ENCODE measurements around the gene TRIM23. TPM values are rescaled to one million over a fixed set of nuclear protein-coding genes. Genes with fewer than 3 reads are reported as not detected.

The TRIM23 gene
- 8.4 TPM for polyA plus RNA-seq (2013, experiment 1 of 2)
- polyA plus RNA-seq (2013, experiment 2 of 2) = 7.5 TPM

GRCh38 chr5:65624025-65624570 lies at the start of gene TRIM23:
TSS of gene TRIM23 (minus strand) at chr5:65624333. CDS start at chr5:65624274, 59 bp downstream.
- 0 out of 2 replicates have a peak, but pooled peaks cover 3% of the 10 kb centered on the region for H3K36me3 ChIP-seq (ENCODE audit: insufficient read depth, low read length)

GRCh38 chr5:65672796-65673195 lies 48.7 kb upstream of the TRIM23 start:
- Histone ChIP-seq H3K4me1 (ENCODE audit: insufficient read depth, low read length) (no peaks in the 10 kb centered on the region), H3K36me3 (ENCODE audit: insufficient read depth, low read length) (peaks cover 31% of the 10 kb centered on the region)
- 86% methylated on average over 1 of the region's 1 CpG for WGBS

More at GRCh38 chr5:65624025-65624570, at the start of gene TRIM23:
- peak within 1 kb of the TSS; percentile 81 for H3K9ac ChIP-seq (ENCODE audit: low read depth, low read length)
- H3K9me3 ChIP-seq (ENCODE audit: insufficient read depth, low read depth, low read length) = no peaks in the 10 kb centered on the region
- WGBS = under 1% methylated on average over 32 of the region's 32 CpGs
- H3K27ac ChIP-seq (ENCODE audit: low read depth, low read length) = peak within 1 kb of the TSS; percentile 84
- H3K4me1 ChIP-seq (ENCODE audit: insufficient read depth, low read length) = peaks cover 13% of the 10 kb centered on the region; the same call in 1 of the 2 replicates
- H3K4me3 ChIP-seq (ENCODE audit: low read length) = peak within 1 kb of the TSS; percentile 78
- no peaks in the 10 kb centered on the region for H3K27me3 ChIP-seq (ENCODE audit: insufficient read depth, low read length)

GRCh38 chr5:65668696-65669095 lies 44.6 kb upstream of the TRIM23 start:
- Histone ChIP-seq H3K9me3 (ENCODE audit: insufficient read depth, low read depth, low read length) (no peaks in the 10 kb centered on the region), H3K9ac (ENCODE audit: low read depth, low read length) (no peak overlapping the region), H3K4me3 (ENCODE audit: low read length) (no peak overlapping the region), H3K4me1 (ENCODE audit: insufficient read depth, low read length) (no peaks in the 10 kb centered on the region), H3K27ac (ENCODE audit: low read depth, low read length) (no peak overlapping the region), H3K27me3 (ENCODE audit: insufficient read depth, low read length) (no peaks in the 10 kb centered on the region), H3K36me3 (ENCODE audit: insufficient read depth, low read length) (peaks cover 53% of the 10 kb centered on the region)
- WGBS = 93% methylated on average over 7 of the region's 7 CpGs

More at GRCh38 chr5:65672796-65673195, 48.7 kb upstream of the TRIM23 start:
- Histone ChIP-seq H3K27ac (ENCODE audit: low read depth, low read length) (no peak overlapping the region), H3K4me3 (ENCODE audit: low read length) (no peak overlapping the region), H3K27me3 (ENCODE audit: insufficient read depth, low read length) (no peaks in the 10 kb centered on the region), H3K9ac (ENCODE audit: low read depth, low read length) (no peak overlapping the region), H3K9me3 (ENCODE audit: insufficient read depth, low read depth, low read length) (no peaks in the 10 kb centered on the region)

GRCh38 chr5:65663804-65664521 lies 39.8 kb upstream of the TRIM23 start:
- Histone ChIP-seq H3K9ac (ENCODE audit: low read depth, low read length) (no peak overlapping the region), H3K27me3 (ENCODE audit: insufficient read depth, low read length) (no peaks in the 10 kb centered on the region), H3K4me3 (ENCODE audit: low read length) (no peak overlapping the region), H3K4me1 (ENCODE audit: insufficient read depth, low read length) (no peaks in the 10 kb centered on the region), H3K36me3 (ENCODE audit: insufficient read depth, low read length) (peaks cover 53% of the 10 kb centered on the region), H3K9me3 (ENCODE audit: insufficient read depth, low read depth, low read length) (no peaks in the 10 kb centered on the region), H3K27ac (ENCODE audit: low read depth, low read length) (0 out of 2 replicates have a peak overlapping the region, but pooled peaks have one; percentile 47)
- WGBS = 90% methylated on average over 1 of the region's 1 CpG

DNA sequence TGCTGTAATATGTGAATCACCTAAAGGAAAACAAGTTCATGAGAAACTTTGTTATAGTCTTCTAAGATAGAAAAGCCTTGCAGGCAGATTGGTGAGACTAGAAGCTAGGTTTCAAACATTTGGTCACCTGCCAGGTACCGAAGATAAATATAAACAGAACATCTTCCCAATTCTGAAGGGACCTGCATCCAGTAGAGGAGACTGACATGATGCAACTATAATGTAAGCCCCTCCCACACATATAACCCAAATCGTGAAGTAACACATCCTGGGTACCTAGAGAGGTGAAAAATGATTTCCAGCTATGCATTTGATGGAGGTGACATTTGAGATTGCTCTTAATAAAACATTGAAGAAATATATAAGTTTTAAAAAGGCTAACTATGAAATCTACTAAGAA lies 30.6 kb upstream of the TRIM23 start:
- H3K27ac ChIP-seq (ENCODE audit: low read depth, low read length) = no peak overlapping the region
- 76% methylated on average over 2 of the region's 2 CpGs for WGBS
- H3K9ac ChIP-seq (ENCODE audit: low read depth, low read length) = no peak overlapping the region
- H3K4me1 ChIP-seq (ENCODE audit: insufficient read depth, low read length) = no peaks in the 10 kb centered on the region
- H3K36me3 ChIP-seq (ENCODE audit: insufficient read depth, low read length) = peaks cover 20% of the 10 kb centered on the region
- H3K9me3 ChIP-seq (ENCODE audit: insufficient read depth, low read depth, low read length) = no peaks in the 10 kb centered on the region
- H3K4me3 ChIP-seq (ENCODE audit: low read length) = no peak overlapping the region
- H3K27me3 ChIP-seq (ENCODE audit: insufficient read depth, low read length) = no peaks in the 10 kb centered on the region

GRCh38 chr5:65651144-65651543 lies 27.0 kb upstream of the TRIM23 start:
- Histone ChIP-seq H3K9ac (ENCODE audit: low read depth, low read length) (no peak overlapping the region), H3K4me3 (ENCODE audit: low read length) (no peak overlapping the region), H3K27ac (ENCODE audit: low read depth, low read length) (no peak overlapping the region), H3K36me3 (ENCODE audit: insufficient read depth, low read length) (peaks cover 10% of the 10 kb centered on the region; the same call in 1 of the 2 replicates), H3K4me1 (ENCODE audit: insufficient read depth, low read length) (peaks cover 16% of the 10 kb centered on the region), H3K9me3 (ENCODE audit: insufficient read depth, low read depth, low read length) (no peaks in the 10 kb centered on the region), H3K27me3 (ENCODE audit: insufficient read depth, low read length) (no peaks in the 10 kb centered on the region)
- 86% methylated on average over 5 of the region's 5 CpGs for WGBS

GRCh38 chr5:65647941-65648340 lies 23.8 kb upstream of the TRIM23 start:
- H3K9me3 ChIP-seq (ENCODE audit: insufficient read depth, low read depth, low read length) = no peaks in the 10 kb centered on the region
- no peak overlapping the region for H3K9ac ChIP-seq (ENCODE audit: low read depth, low read length)
- peak overlapping the region; percentile 38; the same call in 1 of the 2 replicates for H3K27ac ChIP-seq (ENCODE audit: low read depth, low read length)
- peaks cover 16% of the 10 kb centered on the region for H3K4me1 ChIP-seq (ENCODE audit: insufficient read depth, low read length)
- no peak overlapping the region for H3K4me3 ChIP-seq (ENCODE audit: low read length)
- no peaks in the 10 kb centered on the region for H3K27me3 ChIP-seq (ENCODE audit: insufficient read depth, low read length)
- H3K36me3 ChIP-seq (ENCODE audit: insufficient read depth, low read length) = peaks cover 4% of the 10 kb centered on the region; the same call in 1 of the 2 replicates

DNA sequence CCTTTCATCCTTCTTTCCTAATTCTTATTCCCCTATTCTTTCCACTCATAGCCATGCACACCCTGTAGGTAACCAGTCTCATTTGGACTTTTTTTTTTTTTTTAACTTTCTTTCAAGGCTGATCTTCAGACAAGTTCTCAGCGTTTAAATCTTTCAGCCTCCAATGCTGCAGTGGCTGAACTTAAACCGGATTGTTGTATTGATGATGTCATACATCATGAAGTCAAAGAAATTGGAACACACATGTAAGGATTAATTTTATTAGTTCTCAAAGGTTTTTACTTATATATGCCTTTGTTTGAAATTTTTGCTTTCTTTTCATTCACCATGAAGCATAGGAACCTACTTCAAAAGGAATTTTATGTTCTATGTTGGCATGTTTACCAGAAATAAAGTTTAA lies 22.8 kb upstream of the TRIM23 start:
- Histone ChIP-seq H3K4me1 (ENCODE audit: insufficient read depth, low read length) (peaks cover 16% of the 10 kb centered on the region), H3K36me3 (ENCODE audit: insufficient read depth, low read length) (no peaks in the 10 kb centered on the region; the same call in 1 of the 2 replicates), H3K4me3 (ENCODE audit: low read length) (no peak overlapping the region), H3K9ac (ENCODE audit: low read depth, low read length) (no peak overlapping the region), H3K9me3 (ENCODE audit: insufficient read depth, low read depth, low read length) (no peaks in the 10 kb centered on the region), H3K27me3 (ENCODE audit: insufficient read depth, low read length) (no peaks in the 10 kb centered on the region), H3K27ac (ENCODE audit: low read depth, low read length) (peak overlapping the region; percentile 32; the same call in 1 of the 2 replicates)
- WGBS = 90% methylated on average over 2 of the region's 2 CpGs

- 0 out of 2 replicates have a peak, but pooled peaks cover 2% of the 10 kb centered on the region for H3K9me3 ChIP-seq (ENCODE audit: insufficient read depth, low read depth, low read length)
- H3K36me3 ChIP-seq (ENCODE audit: insufficient read depth, low read length) = peaks cover 45% of the 10 kb centered on the region
- no peaks in the 10 kb centered on the region for H3K27me3 ChIP-seq (ENCODE audit: insufficient read depth, low read length)
- no peak overlapping the region for H3K27ac ChIP-seq (ENCODE audit: low read depth, low read length)
- no peak overlapping the region for H3K9ac ChIP-seq (ENCODE audit: low read depth, low read length)
- H3K4me1 ChIP-seq (ENCODE audit: insufficient read depth, low read length) = no peaks in the 10 kb centered on the region
- no peak overlapping the region for H3K4me3 ChIP-seq (ENCODE audit: low read length)
- 88% methylated on average over 4 of the region's 4 CpGs for WGBS
These were observed 16.1 kb upstream of the TRIM23 start for GRCh38 chr5:65640240-65640639.

GRCh38 chr5:65630981-65631380 lies 6.8 kb upstream of the TRIM23 start:
- Histone ChIP-seq H3K27ac (ENCODE audit: low read depth, low read length) (no peak overlapping the region), H3K36me3 (ENCODE audit: insufficient read depth, low read length) (peaks cover 22% of the 10 kb centered on the region), H3K4me3 (ENCODE audit: low read length) (no peak overlapping the region), H3K9me3 (ENCODE audit: insufficient read depth, low read depth, low read length) (no peaks in the 10 kb centered on the region), H3K9ac (ENCODE audit: low read depth, low read length) (no peak overlapping the region), H3K27me3 (ENCODE audit: insufficient read depth, low read length) (no peaks in the 10 kb centered on the region), H3K4me1 (ENCODE audit: insufficient read depth, low read length) (0 out of 2 replicates have a peak, but pooled peaks cover under 1% of the 10 kb centered on the region)

GRCh38 chr5:65625743-65626142 lies 1.6 kb upstream of the TRIM23 start:
- WGBS = 87% methylated on average over 6 of the region's 6 CpGs
- Histone ChIP-seq H3K27me3 (ENCODE audit: insufficient read depth, low read length) (no peaks in the 10 kb centered on the region), H3K9me3 (ENCODE audit: insufficient read depth, low read depth, low read length) (no peaks in the 10 kb centered on the region), H3K4me3 (ENCODE audit: low read length) (peak overlapping the region; percentile 78), H3K4me1 (ENCODE audit: insufficient read depth, low read length) (peaks cover 13% of the 10 kb centered on the region; the same call in 1 of the 2 replicates), H3K36me3 (ENCODE audit: insufficient read depth, low read length) (peaks cover 14% of the 10 kb centered on the region), H3K9ac (ENCODE audit: low read depth, low read length) (peak overlapping the region; percentile 81; the same call in 1 of the 2 replicates), H3K27ac (ENCODE audit: low read depth, low read length) (no peak overlapping the region; the same call in 1 of the 2 replicates)
